ENCODE results near the gene TMEM163.

GRCh38 chr2:134410831-134411231 is 308.0 kb downstream of the TMEM163 start:
- TF ChIP-seq CTCF (IDR thresholded peaks at IDR 0.05) = no peak
- no peak for TF ChIP-seq POLR2A (IDR thresholded peaks at IDR 0.05)
